ENCODE results near the gene KATNB1. TPM values are rescaled to one million over a fixed set of nuclear protein-coding genes. Genes with fewer than 3 reads are reported as not detected.

The KATNB1 gene
- total RNA-seq, 1 donor from 2014 or later, result 33.5 TPM

- H4K20me1 ChIP-seq (ENCODE audit: low read depth), result no peaks in the 10 kb centered on the region
- no peaks in the 10 kb centered on the region for H3K27me3 ChIP-seq
- no peaks in the 10 kb centered on the region for H3K9me3 ChIP-seq (ENCODE audit: low read depth)
- H3F3A ChIP-seq (ENCODE audit: low read depth), result no peaks in the 10 kb centered on the region
- H3K9me3 Mint-ChIP-seq, result no peaks in the 10 kb centered on the region
- H3K4me2 ChIP-seq, result no peak overlapping the region
- no peak overlapping the region for H3K4me3 Mint-ChIP-seq
- H3K27me3 Mint-ChIP-seq (ENCODE audit: insufficient read depth, low read depth), result peaks cover 12% of the 10 kb centered on the region
- no peak overlapping the region for H3K27ac ChIP-seq
- no peaks in the 10 kb centered on the region for H3K4me1 ChIP-seq
- H3K4me1 Mint-ChIP-seq, result peaks cover 2% of the 10 kb centered on the region
- no peak overlapping the region for H3K4me3 ChIP-seq
- no peak overlapping the region for H2AFZ ChIP-seq (replicated peaks)
- no peak for DNase-seq (ENCODE audit: low spot score)
- H3K36me3 Mint-ChIP-seq, result no peaks in the 10 kb centered on the region
- H3K27ac Mint-ChIP-seq, result no peak overlapping the region
- H3K36me3 ChIP-seq, result no peaks in the 10 kb centered on the region
- no peaks in the 10 kb centered on the region for H3K79me2 ChIP-seq (ENCODE audit: low read depth)
- TF ChIP-seq CTCF (IDR thresholded peaks at IDR 0.05) (no peak), EZH2 (IDR thresholded peaks at IDR 0.05) (no peak)
- H3K9ac ChIP-seq, result no peak overlapping the region
Observed at GRCh38 chr16:57755061-57755684, 19.6 kb downstream of the KATNB1 start.

GRCh38 chr16:57755726-57756423, 20.3 kb downstream of the KATNB1 start:
- no peaks in the 10 kb centered on the region for H3K36me3 ChIP-seq
- no peaks in the 10 kb centered on the region for H3K36me3 Mint-ChIP-seq
- H3F3A ChIP-seq (ENCODE audit: low read depth), result no peaks in the 10 kb centered on the region
- H3K9me3 Mint-ChIP-seq, result no peaks in the 10 kb centered on the region
- no peak overlapping the region for H3K4me3 ChIP-seq
- H4K20me1 ChIP-seq (ENCODE audit: low read depth), result no peaks in the 10 kb centered on the region
- H3K4me3 Mint-ChIP-seq, result no peak overlapping the region
- H2AFZ ChIP-seq (replicated peaks), result no peak overlapping the region
- no peaks in the 10 kb centered on the region for H3K79me2 ChIP-seq (ENCODE audit: low read depth)
- no peak overlapping the region for H3K9ac ChIP-seq
- no peak overlapping the region for H3K4me2 ChIP-seq
- H3K27ac Mint-ChIP-seq, result no peak overlapping the region
- H3K4me1 ChIP-seq, result no peaks in the 10 kb centered on the region
- H3K9me3 ChIP-seq (ENCODE audit: low read depth), result no peaks in the 10 kb centered on the region
- H3K27ac ChIP-seq, result no peak overlapping the region
- peaks cover 2% of the 10 kb centered on the region for H3K4me1 Mint-ChIP-seq
- TF ChIP-seq CTCF (IDR thresholded peaks at IDR 0.05) (no peak), EZH2 (IDR thresholded peaks at IDR 0.05) (no peak), EZH2phosphoT487 (IDR thresholded peaks at IDR 0.05) (no peak)
- H3K27me3 ChIP-seq, result no peaks in the 10 kb centered on the region
- H3K27me3 Mint-ChIP-seq (ENCODE audit: insufficient read depth, low read depth), result peaks cover 14% of the 10 kb centered on the region
- no peak for DNase-seq (ENCODE audit: low spot score)

- H3K9ac ChIP-seq, result no peak overlapping the region
- no peaks in the 10 kb centered on the region for H4K20me1 ChIP-seq (ENCODE audit: low read depth)
- DNase-seq (ENCODE audit: low spot score), result no peak
- TF ChIP-seq EZH2phosphoT487 (IDR thresholded peaks at IDR 0.05), result no peak
- TF ChIP-seq EZH2 (IDR thresholded peaks at IDR 0.05), result no peak
- TF ChIP-seq CTCF (IDR thresholded peaks at IDR 0.05), result no peak
- no peak overlapping the region for H2AFZ ChIP-seq (replicated peaks)
- H3K4me1 Mint-ChIP-seq, result peaks cover 2% of the 10 kb centered on the region
- H3K79me2 ChIP-seq (ENCODE audit: low read depth), result no peaks in the 10 kb centered on the region
- no peak overlapping the region for H3K4me3 Mint-ChIP-seq
- no peak overlapping the region for H3K27ac ChIP-seq
- H3F3A ChIP-seq (ENCODE audit: low read depth), result no peaks in the 10 kb centered on the region
- no peaks in the 10 kb centered on the region for H3K36me3 Mint-ChIP-seq
- no peak overlapping the region for H3K27ac Mint-ChIP-seq
- H3K27me3 ChIP-seq, result no peaks in the 10 kb centered on the region
- H3K4me1 ChIP-seq, result no peaks in the 10 kb centered on the region
- no peak overlapping the region for H3K4me3 ChIP-seq
- H3K9me3 Mint-ChIP-seq, result no peaks in the 10 kb centered on the region
- no peaks in the 10 kb centered on the region for H3K36me3 ChIP-seq
- no peak overlapping the region for H3K4me2 ChIP-seq
- no peaks in the 10 kb centered on the region for H3K9me3 ChIP-seq (ENCODE audit: low read depth)
- peaks cover 10% of the 10 kb centered on the region for H3K27me3 Mint-ChIP-seq (ENCODE audit: insufficient read depth, low read depth)
Observed at GRCh38 chr16:57756424-57757325, 21.1 kb downstream of the KATNB1 start.

Measured in neural progenitor cell (in vitro differentiated cells).